ENCODE results near the gene BTBD8. TPM values are rescaled to one million over a fixed set of nuclear protein-coding genes. Genes with fewer than 3 reads are reported as not detected.

The BTBD8 gene
- total RNA-seq, 4 donors from 2014 or later, result 3.7 to 15.2 (median 4.5) TPM

DNA sequence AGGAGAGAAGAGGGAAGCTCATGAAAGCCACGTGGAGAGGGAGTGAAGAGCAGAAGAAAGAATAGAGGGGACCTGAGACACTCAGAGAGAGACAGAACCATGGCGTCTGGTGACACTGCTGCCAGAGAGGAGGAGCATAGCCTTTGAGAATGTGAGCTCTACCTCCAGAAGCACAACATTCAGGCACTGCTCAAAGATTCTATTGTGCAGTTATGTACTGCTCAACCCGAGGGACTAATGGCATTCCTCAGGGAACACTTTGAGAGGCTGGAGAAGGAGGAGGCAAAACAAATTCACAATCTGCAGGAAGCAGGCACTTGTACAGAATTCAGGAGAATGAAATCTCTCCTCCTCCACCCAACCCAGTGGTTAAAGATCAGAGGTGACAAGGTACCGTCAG, 45.1 kb downstream of the BTBD8 start:
- no peaks in the 10 kb centered on the region for H3K36me3 ChIP-seq
- no peak overlapping the region for H3K4me3 ChIP-seq
- no peak overlapping the region for H3K27ac ChIP-seq
- TF ChIP-seq POLR2A (IDR thresholded peaks at IDR 0.05) (no peak), CTCF (IDR thresholded peaks at IDR 0.05) (no peak)
- H3K27me3 ChIP-seq, result no peaks in the 10 kb centered on the region
- H3K4me1 ChIP-seq, result no peaks in the 10 kb centered on the region
- intact Hi-C loops (cut with DNase I; ENCODE audit: low total_unique reads), result no loop called here
- H3K9me3 ChIP-seq, result no peaks in the 10 kb centered on the region
- no peak for DNase-seq

GRCh38 chr1:92126088-92126487, 45.9 kb downstream of the BTBD8 start:
- intact Hi-C loops (cut with DNase I; ENCODE audit: low total_unique reads), result no loop called here
- H3K36me3 ChIP-seq, result no peaks in the 10 kb centered on the region
- H3K27ac ChIP-seq, result no peak overlapping the region
- no peaks in the 10 kb centered on the region for H3K4me1 ChIP-seq
- DNase-seq, result no peak
- no peaks in the 10 kb centered on the region for H3K27me3 ChIP-seq
- H3K9me3 ChIP-seq, result no peaks in the 10 kb centered on the region
- no peak overlapping the region for H3K4me3 ChIP-seq
- TF ChIP-seq CTCF (IDR thresholded peaks at IDR 0.05) (no peak), POLR2A (IDR thresholded peaks at IDR 0.05) (no peak)

- TF ChIP-seq CTCF (IDR thresholded peaks at IDR 0.05) (no peak), POLR2A (IDR thresholded peaks at IDR 0.05) (no peak)
- DNase-seq, result no peak
- Histone ChIP-seq H3K27me3 (no peaks in the 10 kb centered on the region), H3K36me3 (no peaks in the 10 kb centered on the region), H3K27ac (no peak overlapping the region), H3K4me1 (no peaks in the 10 kb centered on the region), H3K9me3 (no peaks in the 10 kb centered on the region), H3K4me3 (no peak overlapping the region)
- intact Hi-C loops (cut with DNase I; ENCODE audit: low total_unique reads), result no loop called here
Observed at GRCh38 chr1:92134331-92134730, 54.2 kb downstream of the BTBD8 start.

- Histone ChIP-seq H3K36me3 (no peaks in the 10 kb centered on the region), H3K9me3 (no peaks in the 10 kb centered on the region), H3K4me3 (no peak overlapping the region), H3K27me3 (no peaks in the 10 kb centered on the region), H3K4me1 (no peaks in the 10 kb centered on the region), H3K27ac (no peak overlapping the region)
- DNase-seq, result no peak
- intact Hi-C loops (cut with DNase I; ENCODE audit: low total_unique reads), result no loop called here
- no peak for TF ChIP-seq CTCF (IDR thresholded peaks at IDR 0.05)
- TF ChIP-seq POLR2A (IDR thresholded peaks at IDR 0.05), result no peak
Observed at GRCh38 chr1:92136341-92136740, 56.2 kb downstream of the BTBD8 start.

GRCh38 chr1:92154934-92155333, 74.8 kb downstream of the BTBD8 start:
- TF ChIP-seq CTCF (IDR thresholded peaks at IDR 0.05) (no peak), POLR2A (IDR thresholded peaks at IDR 0.05) (no peak)
- intact Hi-C loops (cut with DNase I; ENCODE audit: low total_unique reads), result no loop called here

More at GRCh38 chr1:92154934-92155333, 74.8 kb downstream of the BTBD8 start:
- Histone ChIP-seq H3K27me3 (no peaks in the 10 kb centered on the region), H3K9me3 (peaks cover under 1 to 11% of the 10 kb centered on the region in 2 donors), H3K36me3 (no peaks in the 10 kb centered on the region), H3K4me1 (no peaks in the 10 kb centered on the region), H3K4me3 (no peak overlapping the region), H3K27ac (no peak overlapping the region)
- DNase-seq, result no peak
